ENCODE results near the gene TTC3. TPM values are rescaled to one million over a fixed set of nuclear protein-coding genes. Genes with fewer than 3 reads are reported as not detected.

The TTC3 gene
- total and polyA plus RNA-seq, 2 donors (not counting 1 experiment from before 2014, with no cell fraction given) = 42.0 to 163 TPM

DNA sequence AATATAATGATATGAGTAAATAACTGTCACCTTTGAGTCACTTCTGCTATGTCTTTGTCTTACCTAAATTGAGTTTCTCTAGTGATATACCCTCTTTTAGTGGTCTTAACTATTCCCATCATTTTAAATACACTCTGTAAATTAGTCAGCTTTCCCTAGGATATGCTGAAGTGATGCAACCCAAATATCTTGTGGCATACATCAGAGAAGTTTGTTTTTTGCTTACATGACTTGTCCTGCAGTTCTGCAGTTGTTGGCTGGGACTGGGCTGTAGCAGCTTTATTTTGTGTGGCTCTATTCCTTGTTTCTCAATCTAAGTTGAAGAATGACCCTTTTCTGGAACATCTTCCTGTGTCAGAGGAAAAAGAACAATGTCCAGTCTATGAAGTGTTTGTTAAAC, 76.4 kb downstream of the TTC3 start:
- H3K9ac ChIP-seq (ENCODE audit: low read length) = no peak overlapping the region
- no peaks in the 10 kb centered on the region for H3K27me3 ChIP-seq (replicated peaks in 1 of 4; ENCODE audit: control extremely low read depth in 1 of 4, control insufficient read depth in 3 of 4, insufficient read depth in 4 of 4, low read length in 3 of 4)
- no peak overlapping the region for H3K4me3 ChIP-seq (ENCODE audit: control extremely low read depth in 1 of 5, extremely low read depth in 1 of 5, insufficient read depth in 1 of 5, low read depth in 2 of 5, low read length in 4 of 5)
- no peak overlapping the region for H3K4me3 Mint-ChIP-seq
- DNase-seq (no peak), ATAC-seq (ENCODE audit: low read depth) (no peak)
- no peak overlapping the region for H2AFZ ChIP-seq (ENCODE audit: insufficient read depth, low read depth, low read length, poor library complexity, severe bottlenecking)
- H3K27ac Mint-ChIP-seq = no peak overlapping the region
- ChIA-PET POLR2A (no interaction called here), CTCF (no interaction called here)
- H4K20me1 ChIP-seq (ENCODE audit: control insufficient read depth, insufficient read depth, low read length, poor library complexity, severe bottlenecking) = no peaks in the 10 kb centered on the region
- no peaks in the 10 kb centered on the region for H3K79me2 ChIP-seq (ENCODE audit: control insufficient read depth, insufficient read depth, low read length)
- no peaks in the 10 kb centered on the region for H3K9me3 Mint-ChIP-seq (ENCODE audit: insufficient read depth)
- H3K4me1 ChIP-seq (ENCODE audit: control insufficient read depth in 2 of 2, insufficient read depth in 2 of 2, low read length in 2 of 2) = no peaks in the 10 kb centered on the region
- H3K4me2 ChIP-seq (replicated peaks; ENCODE audit: low read depth, low read length, poor library complexity, severe bottlenecking) = no peak overlapping the region
- no peak for TF ChIP-seq EZH2 (IDR thresholded peaks at IDR 0.05; ENCODE audit: borderline replicate concordance, insufficient read depth, low read depth, low read length, poor library complexity, severe bottlenecking)
- TF ChIP-seq, protein P1, sequence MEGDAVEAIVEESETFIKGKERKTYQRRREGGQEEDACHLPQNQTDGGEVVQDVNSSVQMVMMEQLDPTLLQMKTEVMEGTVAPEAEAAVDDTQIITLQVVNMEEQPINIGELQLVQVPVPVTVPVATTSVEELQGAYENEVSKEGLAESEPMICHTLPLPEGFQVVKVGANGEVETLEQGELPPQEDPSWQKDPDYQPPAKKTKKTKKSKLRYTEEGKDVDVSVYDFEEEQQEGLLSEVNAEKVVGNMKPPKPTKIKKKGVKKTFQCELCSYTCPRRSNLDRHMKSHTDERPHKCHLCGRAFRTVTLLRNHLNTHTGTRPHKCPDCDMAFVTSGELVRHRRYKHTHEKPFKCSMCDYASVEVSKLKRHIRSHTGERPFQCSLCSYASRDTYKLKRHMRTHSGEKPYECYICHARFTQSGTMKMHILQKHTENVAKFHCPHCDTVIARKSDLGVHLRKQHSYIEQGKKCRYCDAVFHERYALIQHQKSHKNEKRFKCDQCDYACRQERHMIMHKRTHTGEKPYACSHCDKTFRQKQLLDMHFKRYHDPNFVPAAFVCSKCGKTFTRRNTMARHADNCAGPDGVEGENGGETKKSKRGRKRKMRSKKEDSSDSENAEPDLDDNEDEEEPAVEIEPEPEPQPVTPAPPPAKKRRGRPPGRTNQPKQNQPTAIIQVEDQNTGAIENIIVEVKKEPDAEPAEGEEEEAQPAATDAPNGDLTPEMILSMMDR (IDR thresholded peaks at IDR 0.05) = no peak
- H3K27me3 Mint-ChIP-seq = no peaks in the 10 kb centered on the region
- peaks cover 22 to 50% of the 10 kb centered on the region in 2 experiments for H3K36me3 ChIP-seq (replicated peaks in 1 of 2; ENCODE audit: control extremely low read depth in 1 of 2, control insufficient read depth in 1 of 2, extremely low read depth in 1 of 2, insufficient read depth in 2 of 2, low read length in 1 of 2)
- no peaks in the 10 kb centered on the region for H3K9me3 ChIP-seq (ENCODE audit: control extremely low read depth in 1 of 3, control insufficient read depth in 2 of 3, insufficient read depth in 1 of 3, low read length in 2 of 3)
- peaks cover 4% of the 10 kb centered on the region for H3K4me1 Mint-ChIP-seq
- intact Hi-C loops (cut with micrococcal nuclease) = no loop called here
- H3K27ac ChIP-seq (ENCODE audit: low read length in 2 of 2) = no peak overlapping the region

DNA sequence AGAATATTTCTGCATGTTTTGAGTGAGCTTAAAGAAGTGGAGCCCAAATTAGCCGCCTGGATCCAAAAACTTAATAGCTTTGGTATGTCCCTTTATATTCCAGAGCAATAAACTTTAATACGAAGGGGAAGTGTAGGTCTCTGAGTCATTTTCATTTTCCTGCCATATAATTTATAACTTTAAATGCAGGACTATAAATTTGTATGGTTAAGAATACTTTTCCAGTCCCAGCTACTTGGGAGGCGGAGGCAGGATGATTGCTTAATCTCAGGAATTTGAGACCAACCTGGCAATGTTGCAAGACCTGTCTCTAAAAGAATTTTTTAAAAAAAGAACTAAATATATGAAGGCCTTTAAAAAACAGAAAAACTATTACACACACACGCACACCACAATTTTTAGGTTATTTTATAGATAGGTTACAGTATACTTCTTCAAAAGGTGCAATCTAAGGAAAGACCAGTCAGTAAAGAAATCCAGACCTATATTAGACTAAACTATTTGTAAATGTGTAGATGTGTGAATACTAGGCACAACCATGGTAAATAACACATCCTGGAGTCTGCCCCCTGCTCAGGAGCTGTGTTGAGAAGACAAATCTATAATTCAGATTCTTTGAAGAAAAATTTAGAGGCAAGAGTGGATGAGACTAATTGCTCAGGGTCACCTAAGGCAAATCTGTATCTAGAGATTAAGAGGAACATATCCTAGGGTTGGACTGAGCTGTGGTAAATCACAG, 80.3 kb downstream of the TTC3 start:
- ChIA-PET CTCF (interaction anchor here (0.9 kb wide), 1 partner anchor 559 kb away, joined by 3 read pairs; no protein-coding TSS in a partner anchor), POLR2A (no interaction called here)
- TF ChIP-seq EZH2 (IDR thresholded peaks at IDR 0.05; ENCODE audit: borderline replicate concordance, insufficient read depth, low read depth, low read length, poor library complexity, severe bottlenecking) = no peak
- TF ChIP-seq, protein P1 (IDR thresholded peaks at IDR 0.05) = no peak
- Histone ChIP-seq H4K20me1 (ENCODE audit: control insufficient read depth, insufficient read depth, low read length, poor library complexity, severe bottlenecking) (no peaks in the 10 kb centered on the region), H3K4me2 (replicated peaks; ENCODE audit: low read depth, low read length, poor library complexity, severe bottlenecking) (no peak overlapping the region), H3K9ac (ENCODE audit: low read length) (no peak overlapping the region), H3K27me3 (replicated peaks in 1 of 4; ENCODE audit: control extremely low read depth in 1 of 4, control insufficient read depth in 3 of 4, insufficient read depth in 4 of 4, low read length in 3 of 4) (no peaks in the 10 kb centered on the region), H2AFZ (ENCODE audit: insufficient read depth, low read depth, low read length, poor library complexity, severe bottlenecking) (no peak overlapping the region), H3K4me3 (ENCODE audit: control extremely low read depth in 1 of 5, extremely low read depth in 1 of 5, insufficient read depth in 1 of 5, low read depth in 2 of 5, low read length in 4 of 5) (no peak overlapping the region), H3K79me2 (ENCODE audit: control insufficient read depth, insufficient read depth, low read length) (no peaks in the 10 kb centered on the region), H3K27ac (ENCODE audit: low read length in 2 of 2) (no peak overlapping the region), H3K36me3 (replicated peaks in 1 of 2; ENCODE audit: control extremely low read depth in 1 of 2, control insufficient read depth in 1 of 2, extremely low read depth in 1 of 2, insufficient read depth in 2 of 2, low read length in 1 of 2) (peaks cover 22 to 47% of the 10 kb centered on the region in 2 experiments), H3K9me3 (ENCODE audit: control extremely low read depth in 1 of 3, control insufficient read depth in 2 of 3, insufficient read depth in 1 of 3, low read length in 2 of 3) (no peaks in the 10 kb centered on the region), H3K4me1 (ENCODE audit: control insufficient read depth in 2 of 2, insufficient read depth in 2 of 2, low read length in 2 of 2) (no peaks in the 10 kb centered on the region)
- Mint-ChIP-seq H3K4me3 (no peak overlapping the region), H3K9me3 (ENCODE audit: insufficient read depth) (no peaks in the 10 kb centered on the region), H3K4me1 (no peaks in the 10 kb centered on the region), H3K27me3 (no peaks in the 10 kb centered on the region), H3K27ac (no peak overlapping the region)
- intact Hi-C loops (cut with micrococcal nuclease) = no loop called here
- DNase-seq (no peak), ATAC-seq (ENCODE audit: low read depth) (no peak)
- WGBS (ENCODE audit: insufficient coverage) = no CpG with 5 or more reads among the region's 4 CpGs

All from B cell (primary cell).